GM12878 (cell line): Measurements from ENCODE around the gene BAG5. TPM values are rescaled to one million over a fixed set of nuclear protein-coding genes. Genes with fewer than 3 reads are reported as not detected.

Experiments
- ATAC-seq: fragments of 200-7000 bp; cut with Tn5 transposase; 3 replicates; pipeline ENCODE4 v1.9.1; 2020; ENCODE audit warnings: mild to moderate bottlenecking, moderate library complexity
- BruUV-seq: library from RNA; stranded (reverse); fragments of 400-500 nt; replicated peaks from 2 replicates; lab custom pipeline; 2021; lab: Mats Ljungman, UMichigan
- CTCF ChIA-PET: fragments of 300-600 bp; sonication (Branson Sonifier 250); formaldehyde crosslinking; extraction: SDS; loops from one replicate; lab custom pipeline; 2021; ENCODE audit warnings: inconsistent platforms; lab: Yijun Ruan, JAX
- POLR2A ChIA-PET: fragments of 350-600 bp; formaldehyde crosslinking; extraction: SDS; loops from one replicate; lab custom pipeline; 2021; ENCODE audit warnings: inconsistent platforms; lab: Charles Lee
- RAD21 ChIA-PET: fragments of 300-600 bp; sonication (Branson Sonifier 250); formaldehyde crosslinking; loops from one replicate; lab custom pipeline; 2023; ENCODE audit warnings: antibody characterized with exemption; ENCODE audit not compliant: unreplicated experiment; lab: Charles Lee
- SMC1A ChIA-PET: fragments of 300-600 bp; sonication (Branson Sonifier 250); formaldehyde crosslinking; loops from one replicate; lab custom pipeline; 2023; ENCODE audit not compliant: unreplicated experiment, uncharacterized antibody; lab: Charles Lee
- DNase-seq: peaks from one replicate; pipeline ENCODE4 v3.0.0-alpha.2; 2011; ENCODE audit warnings: low read depth, low spot score
- FAIRE-seq: peaks from 3 replicates; lab custom pipeline; 2011; peaks lifted over from hg19 to GRCh38; lab: Jason Lieb, UNC
- H2AFZ ChIP-seq: 2 replicates; pipeline ENCODE4 v1.6.0; 2011; ENCODE audit warnings: low read depth, low read length, control low read depth; ENCODE audit not compliant: control insufficient read depth
- H3K27ac ChIP-seq: 2 replicates; pipeline ENCODE4 v1.5.1; 2011; ENCODE audit warnings: control low read depth; ENCODE audit not compliant: control insufficient read depth, insufficient read depth
- H3K27me3 ChIP-seq, 2 experiments: replicated peaks in 1 of 2; 2 replicates each; pipeline versions ENCODE4 v1.6.0 to v1.6.1; 2011; ENCODE audit warnings: low read length in 1 of 2; ENCODE audit not compliant: control insufficient read depth in 2 of 2, insufficient read depth in 2 of 2
- H3K36me3 ChIP-seq, 2 experiments: 2 replicates each; pipeline ENCODE4 v1.5.1; 2011; ENCODE audit warnings: low read length in 1 of 2; ENCODE audit not compliant: control insufficient read depth in 2 of 2, insufficient read depth in 2 of 2
- H3K4me1 ChIP-seq: 2 replicates; pipeline ENCODE4 v1.6.1; 2011; ENCODE audit warnings: mild to moderate bottlenecking, low read length, moderate library complexity, mixed read lengths; ENCODE audit not compliant: control insufficient read depth, insufficient read depth
- H3K4me2 ChIP-seq: 2 replicates; pipeline ENCODE4 v1.6.0; 2011; ENCODE audit warnings: control low read depth; ENCODE audit not compliant: control insufficient read depth, insufficient read depth
- H3K4me3 ChIP-seq: fragments of 200-600 bp; sonication (generic); 2 replicates; pipeline ENCODE4 v1.5.1; 2016
- H3K79me2 ChIP-seq: 2 replicates; pipeline ENCODE4 v1.6.0; 2011; ENCODE audit warnings: low read length; ENCODE audit not compliant: control insufficient read depth, insufficient read depth
- H3K9ac ChIP-seq: 2 replicates; pipeline ENCODE4 v1.8.0; 2011; ENCODE audit warnings: low read length, control low read depth, mixed read lengths; ENCODE audit not compliant: control insufficient read depth, insufficient read depth
- H3K9me3 ChIP-seq: replicated peaks from 3 replicates; pipeline ENCODE4 v1.5.1; 2011; ENCODE audit warnings: mild to moderate bottlenecking, low read length; ENCODE audit not compliant: control insufficient read depth, insufficient read depth
- H4K20me1 ChIP-seq: 2 replicates; pipeline ENCODE4 v1.6.0; 2011; ENCODE audit not compliant: control insufficient read depth, insufficient read depth
- BCL3 ChIP-seq: IDR thresholded peaks from 2 replicates; pipeline ENCODE4 v1.6.1; 2011; ENCODE audit warnings: borderline replicate concordance, low read depth, mild to moderate bottlenecking, moderate library complexity, low read length; ENCODE audit not compliant: insufficient read depth, poor library complexity, severe bottlenecking
- CHD1 ChIP-seq: IDR thresholded peaks from 2 replicates; pipeline ENCODE4 v1.6.1; 2012; ENCODE audit warnings: low read depth, low read length, improper control_type of control experiment
- CTCF ChIP-seq, 3 experiments: IDR thresholded peaks in 2 of 3; conservative IDR thresholded peaks in 1 of 3; 2 replicates each; pipeline ENCODE4 v1.5.1; 2011; ENCODE audit warnings: low read depth in 3 of 3, low read length in 3 of 3, mild to moderate bottlenecking in 3 of 3, control low read depth in 2 of 3, moderate library complexity in 2 of 3, inconsistent platforms in 1 of 3, mixed read lengths in 1 of 3; ENCODE audit not compliant: control insufficient read depth in 2 of 3, insufficient read depth in 1 of 3; ENCODE audit errors: extremely low read depth in 1 of 3
- E4F1 ChIP-seq: fragments of 450-650 bp; IDR thresholded peaks from 2 replicates; pipeline ENCODE4 v1.6.1; 2018; ENCODE audit warnings: borderline replicate concordance, mild to moderate bottlenecking; ENCODE audit not compliant: partially characterized antibody
- HDGF ChIP-seq: fragments of 450-650 bp; IDR thresholded peaks from 2 replicates; pipeline ENCODE4 v1.6.1; 2016; ENCODE audit warnings: antibody characterized with exemption
- KDM1A ChIP-seq: fragments of 200-600 bp; sonication (generic); IDR thresholded peaks from 2 replicates; pipeline ENCODE4 v1.6.1; 2016; ENCODE audit warnings: borderline replicate concordance
- MAX ChIP-seq: IDR thresholded peaks from 2 replicates; pipeline ENCODE4 v1.6.1; 2012; ENCODE audit warnings: low read depth, low read length, improper control_type of control experiment
- RCOR1 ChIP-seq: conservative IDR thresholded peaks from 2 replicates; pipeline ENCODE4 v1.6.1; 2012; ENCODE audit warnings: low read depth, low read length, improper control_type of control experiment
- SMARCA5 ChIP-seq: fragments of 450-650 bp; IDR thresholded peaks from 2 replicates; pipeline ENCODE4 v1.6.1; 2017; ENCODE audit warnings: mild to moderate bottlenecking
- SREBF1 ChIP-seq: IDR thresholded peaks from 2 replicates; pipeline ENCODE4 v1.6.1; 2012; ENCODE audit warnings: mild to moderate bottlenecking, low read length
- TCF12 ChIP-seq: IDR thresholded peaks from 2 replicates; pipeline ENCODE4 v1.6.1; 2011; ENCODE audit warnings: low read depth, mild to moderate bottlenecking, low read length
- TCF3 ChIP-seq: IDR thresholded peaks from 2 replicates; pipeline ENCODE4 v1.6.1; 2012; ENCODE audit warnings: low read depth, mild to moderate bottlenecking, low read length, borderline replicate concordance; ENCODE audit not compliant: insufficient read depth
- WGBS: methylation state at CpG from one replicate; pipeline ENCODE4 v1.1.6; 2016; ENCODE audit warnings: low lambda C conversion rate; ENCODE audit not compliant: insufficient replicate concordance, insufficient coverage; ENCODE audit errors: missing lambda C conversion rate; 5-methylcytosine and 5-hydroxymethylcytosine counted together
- in situ Hi-C: fragments of 300-500 bp; cut with MboI; formaldehyde crosslinking; loops from 9 replicates; pipeline ENCODE4 v1.14.3; 2018; ENCODE audit warnings: mixed read lengths
- intact Hi-C: fragments of 100-400 bp; cut with micrococcal nuclease; formaldehyde crosslinking; loops from one replicate; pipeline ENCODE4 v1.14.2; 2022; ENCODE audit not compliant: unreplicated experiment
- polyA plus RNA-seq, 11 experiments: library from polyadenylated mRNA; depleted of rRNA in 4 of 11; unstranded in 6 of 11; stranded (reverse) in 5 of 11; fragments of >200 nt; fragmentation: Nextera tagmentation in 4 of 11; fragmentation: Illumina TruSeq in 1 of 11; extraction: Ambion mirVana in 4 of 11; extraction: Trizol in 1 of 11; gene quantifications; 1 replicate in 1 of 11; 2 replicates in 10 of 11; pipeline versions ENCODE4 v1.2.1 to v1.2.3, GENCODE V29; 2011 to 2016; ENCODE audit warnings: inconsistent platforms in 2 of 11, missing spikeins in 2 of 11, low read depth in 1 of 11
- total RNA-seq, 4 experiments: library from RNA; depleted of rRNA in 3 of 4; stranded (reverse); fragments of >200 nt in 3 of 4; fragmentation: Illumina TruSeq in 1 of 4; extraction: Trizol in 1 of 4; gene quantifications; 2 replicates each; pipeline versions ENCODE4 v1.2.1 to v1.2.3, GENCODE V29; 2013 to 2021

Gene BAG5
- total and polyA plus RNA-seq, 10 of the 15 experiments (the other 5 are each of a cell fraction or from before 2014, with no cell fraction given): 9.9 to 30.5 (median 20.1) TPM

- TF ChIP-seq E4F1: no peak
- TF ChIP-seq SREBF1: no peak
- TF ChIP-seq RCOR1: no peak
- TF ChIP-seq KDM1A: no peak
Observed at GRCh38 chr14:103576371-103577024, 14.0 kb upstream of the BAG5 start (continued).

GRCh38 chr14:103574707-103575285, 12.3 kb upstream of the BAG5 start:
- ChIA-PET SMC1A (interaction anchor here (2.3 kb wide), 1 partner anchor 105 kb away, joined by 8 read pairs; no protein-coding TSS in a partner anchor), CTCF (interaction anchor here (1.1 to 2.3 kb wide), 2 partner anchors 106 to 231 kb away, joined by 3 to 9 read pairs; no protein-coding TSS in a partner anchor), RAD21 (no interaction called here), POLR2A (interaction anchor here (0.6 to 0.8 kb wide), 2 partner anchors 10 to 266 kb away, joined by 3 to 4 read pairs; no protein-coding TSS in a partner anchor)
- WGBS: over 99% methylated on average over 18 of the region's 18 CpGs
- no TSS peak for BruUV-seq
- H3K79me2 ChIP-seq: no peaks in the 10 kb centered on the region; the same call in 1 of the 2 replicates
- H3K27ac ChIP-seq: no peak overlapping the region
- TF ChIP-seq BCL3 (peak; percentile 82), HDGF (no peak), CTCF (IDR thresholded peaks at IDR 0.05 in 2 of 3, conservative IDR thresholded peaks at IDR 0.05 in 1 of 3; ENCODE audit: control insufficient read depth in 2 of 3, extremely low read depth in 1 of 3, insufficient read depth in 1 of 3, low read depth in 3 of 3, low read length in 3 of 3) (no peak), TCF12 (no peak), MAX (no peak), SMARCA5 (no peak), TCF3 (peak; percentile 59; the same call in 1 of the 2 replicates), CHD1 (no peak)
- H3K9ac ChIP-seq: no peak overlapping the region
- no peak overlapping the region for H3K4me3 ChIP-seq
- FAIRE-seq (no peak), ATAC-seq (no peak), DNase-seq (no peak)
- no peak overlapping the region for H2AFZ ChIP-seq
- in situ Hi-C loops: loop anchor here (5.0 kb wide), 1 partner anchor 108 kb away; no protein-coding TSS in a partner anchor
- no peaks in the 10 kb centered on the region for H3K9me3 ChIP-seq
- no peaks in the 10 kb centered on the region for H4K20me1 ChIP-seq
- H3K4me2 ChIP-seq: no peak overlapping the region
- no peaks in the 10 kb centered on the region for H3K4me1 ChIP-seq
- intact Hi-C loops: loop anchor here (10.0 kb wide), 1 partner anchor 340 kb away; no protein-coding TSS in a partner anchor
- H3K27me3 ChIP-seq: no peaks in the 10 kb centered on the region
- H3K36me3 ChIP-seq: peaks cover 0 to 14% of the 10 kb centered on the region in 2 experiments; a peak in 3 of 4 replicates
